ENCODE measurements around the gene TMX2.
"Not testable (repeated sequence)": the region's sequence is repeated elsewhere in the genome, so short reads cannot be mapped to it uniquely, and the experiment has no call there.

Gene TMX2

DNA sequence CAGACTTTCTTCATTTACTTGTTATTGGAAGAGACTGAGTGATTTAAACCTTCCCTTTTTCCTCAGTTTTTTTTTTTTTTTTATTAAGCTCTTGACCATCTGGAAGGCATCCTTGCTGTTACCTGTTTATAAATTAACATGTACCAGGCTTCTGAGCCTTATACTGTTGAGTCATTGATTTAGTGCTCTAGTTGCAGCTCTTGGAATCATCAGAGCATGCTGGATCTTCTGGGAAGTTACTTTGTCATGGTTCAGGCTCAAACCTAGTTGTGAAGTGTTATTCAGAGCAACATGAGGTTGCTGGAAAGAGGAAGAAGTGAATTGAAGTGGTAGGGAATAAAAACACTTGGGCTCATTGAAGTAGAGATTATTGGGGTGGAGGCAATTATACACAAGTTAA lies 38.1 kb upstream of the TMX2 start:
- in situ Hi-C loops (cut with MboI; ENCODE audit: low pct_unique_long_range_greater_than_20kb, low sequenced_read_pairs, unreplicated experiment) = no loop called here
- TF ChIP-seq, protein P1, sequence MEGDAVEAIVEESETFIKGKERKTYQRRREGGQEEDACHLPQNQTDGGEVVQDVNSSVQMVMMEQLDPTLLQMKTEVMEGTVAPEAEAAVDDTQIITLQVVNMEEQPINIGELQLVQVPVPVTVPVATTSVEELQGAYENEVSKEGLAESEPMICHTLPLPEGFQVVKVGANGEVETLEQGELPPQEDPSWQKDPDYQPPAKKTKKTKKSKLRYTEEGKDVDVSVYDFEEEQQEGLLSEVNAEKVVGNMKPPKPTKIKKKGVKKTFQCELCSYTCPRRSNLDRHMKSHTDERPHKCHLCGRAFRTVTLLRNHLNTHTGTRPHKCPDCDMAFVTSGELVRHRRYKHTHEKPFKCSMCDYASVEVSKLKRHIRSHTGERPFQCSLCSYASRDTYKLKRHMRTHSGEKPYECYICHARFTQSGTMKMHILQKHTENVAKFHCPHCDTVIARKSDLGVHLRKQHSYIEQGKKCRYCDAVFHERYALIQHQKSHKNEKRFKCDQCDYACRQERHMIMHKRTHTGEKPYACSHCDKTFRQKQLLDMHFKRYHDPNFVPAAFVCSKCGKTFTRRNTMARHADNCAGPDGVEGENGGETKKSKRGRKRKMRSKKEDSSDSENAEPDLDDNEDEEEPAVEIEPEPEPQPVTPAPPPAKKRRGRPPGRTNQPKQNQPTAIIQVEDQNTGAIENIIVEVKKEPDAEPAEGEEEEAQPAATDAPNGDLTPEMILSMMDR (IDR thresholded peaks at IDR 0.05; ENCODE audit: extremely low read depth, insufficient read depth, missing control alignments) = no peak
- DNase-seq (ENCODE audit: low spot score) = no peak

DNA sequence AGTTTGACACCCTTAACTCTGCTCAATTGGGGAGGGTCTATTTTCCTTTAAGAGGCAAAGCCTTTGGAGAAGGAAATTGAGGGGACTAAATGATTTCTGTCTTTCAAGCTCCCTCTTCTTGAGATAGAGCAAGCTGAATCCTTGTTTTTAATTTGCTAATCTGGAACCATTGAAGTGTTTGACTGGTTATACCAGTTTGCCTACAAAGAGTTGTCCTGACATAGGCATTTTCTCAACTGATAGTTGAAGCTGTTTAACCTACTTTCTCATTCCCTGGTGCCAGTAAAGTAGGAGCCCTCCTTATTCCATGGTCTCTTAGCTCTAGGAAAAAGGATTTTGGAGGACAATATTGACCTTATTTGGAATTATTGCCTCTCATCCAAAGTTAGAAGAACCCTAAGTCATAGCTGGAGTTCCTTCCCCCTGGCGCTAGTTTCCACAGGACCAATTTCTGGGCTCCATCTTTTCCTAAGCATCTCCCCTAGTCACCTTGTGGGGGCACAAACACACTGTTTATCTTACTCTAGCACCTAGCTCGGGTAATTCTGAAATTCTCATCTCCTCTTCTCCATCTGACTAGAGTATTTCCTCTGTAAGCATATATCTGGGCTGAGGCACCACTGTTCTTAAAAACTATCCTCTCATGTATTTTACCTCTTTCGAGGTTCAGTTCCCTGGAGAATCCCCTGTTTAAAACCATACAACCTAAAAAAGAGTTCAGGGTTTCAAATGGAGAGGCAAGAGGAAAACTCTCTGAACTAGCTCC lies 37.0 kb upstream of the TMX2 start:
- no peak for DNase-seq (ENCODE audit: low spot score)
- TF ChIP-seq, protein P1 (IDR thresholded peaks at IDR 0.05; ENCODE audit: extremely low read depth, insufficient read depth, missing control alignments) = peak; percentile 18
- in situ Hi-C loops (cut with MboI; ENCODE audit: low pct_unique_long_range_greater_than_20kb, low sequenced_read_pairs, unreplicated experiment) = no loop called here

DNA sequence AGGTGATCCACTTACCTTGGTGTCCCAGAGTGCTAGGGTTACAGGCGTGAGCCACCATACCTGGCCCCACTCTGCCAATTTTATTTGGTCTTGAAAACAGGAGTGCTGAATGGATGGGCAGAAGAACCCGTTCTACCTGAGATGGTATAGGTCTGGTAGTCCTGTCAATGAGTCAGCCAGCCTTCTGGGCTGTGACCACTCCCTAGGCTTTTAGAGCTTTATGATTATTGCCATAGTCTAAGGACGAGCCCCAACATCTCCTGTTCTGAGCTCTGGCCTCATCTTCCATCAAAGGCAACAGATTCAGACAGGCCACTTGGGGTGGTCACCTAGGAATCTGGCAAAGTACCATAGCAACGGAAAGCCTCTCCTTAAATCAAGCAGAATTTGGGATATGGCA lies 33.0 kb upstream of the TMX2 start:
- in situ Hi-C loops (cut with MboI; ENCODE audit: low pct_unique_long_range_greater_than_20kb, low sequenced_read_pairs, unreplicated experiment) = no loop called here
- no peak for DNase-seq (ENCODE audit: low spot score)
- TF ChIP-seq, protein P1 (IDR thresholded peaks at IDR 0.05; ENCODE audit: extremely low read depth, insufficient read depth, missing control alignments) = no peak

DNA sequence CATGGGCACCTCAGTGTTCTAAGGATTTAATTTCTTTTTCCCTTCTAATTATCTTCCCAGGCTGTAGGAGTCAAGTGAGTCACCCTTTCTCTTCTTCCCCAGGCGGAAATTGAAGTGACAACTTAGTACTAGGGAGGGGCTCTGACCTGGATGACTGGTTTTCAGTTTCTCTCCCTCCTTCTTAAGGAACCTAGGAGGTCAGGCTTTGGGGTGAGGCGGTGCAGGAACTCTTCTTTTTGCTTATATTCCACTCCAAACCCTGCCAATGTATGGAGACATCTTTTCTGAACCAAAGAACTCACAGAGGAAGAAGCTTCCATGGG lies 31.9 kb upstream of the TMX2 start:
- TF ChIP-seq, protein P1 (IDR thresholded peaks at IDR 0.05; ENCODE audit: extremely low read depth, insufficient read depth, missing control alignments) = no peak
- in situ Hi-C loops (cut with MboI; ENCODE audit: low pct_unique_long_range_greater_than_20kb, low sequenced_read_pairs, unreplicated experiment) = no loop called here
- no peak for DNase-seq (ENCODE audit: low spot score)

DNA sequence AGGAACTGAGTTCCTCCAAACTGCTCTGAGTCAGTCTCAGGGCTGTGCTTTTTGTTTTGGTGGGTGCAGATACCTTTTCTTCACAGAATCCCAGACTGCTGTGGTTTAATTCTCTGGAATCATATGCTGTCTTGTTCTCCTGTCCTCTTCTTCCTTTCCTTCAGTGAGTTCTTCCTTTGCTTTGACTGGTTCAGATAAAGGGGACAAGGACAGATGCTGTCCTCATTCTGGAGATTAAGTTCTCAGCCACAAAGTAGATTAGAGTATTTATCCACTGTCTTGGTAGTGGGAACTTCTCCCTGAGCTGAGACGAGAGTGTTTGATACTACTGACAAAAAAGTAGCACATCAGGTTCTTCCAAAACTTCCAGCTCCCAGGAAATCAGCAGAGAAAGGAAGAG lies 31.2 kb upstream of the TMX2 start:
- in situ Hi-C loops (cut with MboI; ENCODE audit: low pct_unique_long_range_greater_than_20kb, low sequenced_read_pairs, unreplicated experiment) = no loop called here
- DNase-seq (ENCODE audit: low spot score) = no peak
- TF ChIP-seq, protein P1 (IDR thresholded peaks at IDR 0.05; ENCODE audit: extremely low read depth, insufficient read depth, missing control alignments) = no peak

DNA sequence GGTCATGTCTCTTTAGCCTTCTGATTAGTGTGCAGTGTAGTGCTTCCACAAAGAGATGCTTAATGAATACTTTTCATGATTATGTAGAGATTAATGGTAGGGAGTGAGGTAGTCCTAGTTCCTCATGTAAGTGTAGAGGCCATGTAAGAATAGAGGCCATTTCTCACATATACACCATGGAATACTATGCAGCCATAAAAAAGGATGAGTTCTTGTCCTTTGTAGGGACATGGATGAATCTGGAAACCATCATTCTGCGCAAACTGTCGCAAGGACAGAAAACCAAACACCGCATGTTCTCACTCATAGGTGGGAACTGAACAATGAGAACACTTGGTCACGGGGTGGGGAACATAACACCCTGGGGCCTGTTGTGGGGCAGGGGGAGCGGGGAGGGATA lies 21.9 kb upstream of the TMX2 start:
- in situ Hi-C loops (cut with MboI; ENCODE audit: low pct_unique_long_range_greater_than_20kb, low sequenced_read_pairs, unreplicated experiment); DNase-seq (ENCODE audit: low spot score): not testable (repeated sequence)

DNA sequence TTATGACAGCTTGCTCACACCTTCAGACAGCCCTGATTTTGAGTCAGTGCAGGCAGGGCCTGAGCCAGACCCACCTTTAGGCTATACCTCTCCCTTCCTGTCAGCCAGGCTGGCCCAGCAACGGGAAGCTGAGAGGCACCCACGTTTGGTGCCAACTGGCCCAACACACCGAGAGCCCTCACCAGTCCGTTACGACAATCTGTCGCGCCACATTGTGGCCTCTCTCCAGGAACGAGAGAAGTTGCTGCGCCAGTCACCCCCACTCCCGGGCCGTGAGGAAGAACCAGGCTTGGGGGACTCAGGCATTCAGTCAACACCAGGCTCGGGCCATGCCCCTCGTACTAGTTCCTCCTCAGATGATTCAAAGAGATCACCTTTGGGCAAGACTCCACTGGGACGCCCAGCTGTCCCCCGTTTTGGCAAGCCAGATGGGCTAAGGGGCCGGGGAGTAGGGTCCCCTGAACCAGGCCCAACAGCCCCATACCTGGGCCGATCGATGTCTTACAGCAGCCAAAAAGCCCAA lies 13.5 kb upstream of the TMX2 start:
- in situ Hi-C loops (cut with MboI; ENCODE audit: low pct_unique_long_range_greater_than_20kb, low sequenced_read_pairs, unreplicated experiment) = no loop called here
- TF ChIP-seq, protein P1 (IDR thresholded peaks at IDR 0.05; ENCODE audit: extremely low read depth, insufficient read depth, missing control alignments) = no peak
- DNase-seq (ENCODE audit: low spot score) = no peak
